Upper lobe of left lung (tissue), 6 donors: ENCODE results near the gene VWA5B2. TPM values are rescaled to one million over a fixed set of nuclear protein-coding genes. Genes with fewer than 3 reads are reported as not detected.
A peak's percentile ranks its signal among the peaks of the same experiment; 100 is the strongest.

Source experiments
- ATAC-seq, 2 donors: fragments of 200-7000 bp; cut with Tn5 transposase; one replicate each; pipeline ENCODE4 v1.9.1; 2022; ENCODE audit warnings: mild to moderate bottlenecking in 2 of 2, moderate library complexity in 2 of 2; ENCODE audit not compliant: low FRiP score in 2 of 2
- DNase-seq, 2 donors: peaks; one replicate each; pipeline ENCODE4 v3.0.0-alpha.2; 2019 to 2020
- H3K27ac ChIP-seq, 4 donors: fragments of 200-600 bp; sonication (generic); one replicate each; pipeline ENCODE4 v1.5.1; 2016 to 2019
- H3K27me3 ChIP-seq, 4 donors: fragments of 200-600 bp; sonication (generic); one replicate each; pipeline ENCODE4 v1.5.1; 2017 to 2019
- H3K36me3 ChIP-seq, 4 donors: fragments of 200-600 bp; sonication (generic); one replicate each; pipeline ENCODE4 v1.5.1; 2016 to 2019
- H3K4me1 ChIP-seq, 4 donors: fragments of 200-600 bp; sonication (generic); one replicate each; pipeline ENCODE4 v1.5.1; 2018 to 2019
- H3K4me3 ChIP-seq, 4 donors: fragments of 200-600 bp; sonication (generic); one replicate each; pipeline ENCODE4 v1.5.1; 2017 to 2019; ENCODE audit warnings: mild to moderate bottlenecking in 2 of 4, moderate library complexity in 1 of 4
- H3K9me3 ChIP-seq, 4 donors: fragments of 200-600 bp; sonication (generic); one replicate each; pipeline ENCODE4 v1.5.1; 2018 to 2019
- CTCF ChIP-seq, 6 experiments: fragments of 450-650 bp in 4 of 6; fragments of 200-600 bp in 2 of 6; sonication (generic) in 2 of 6; IDR thresholded peaks; one replicate each; pipeline ENCODE4 v1.5.1; 2016 to 2019; ENCODE audit warnings: antibody characterized with exemption in 6 of 6
- EP300 ChIP-seq, 4 donors: sonication (generic); formaldehyde crosslinking; IDR thresholded peaks; one replicate each; pipeline ENCODE4 v1.5.1; 2017; ENCODE audit warnings: antibody characterized with exemption in 4 of 4, control low read depth in 2 of 4
- POLR2A ChIP-seq, 4 donors: fragments of 450-650 bp; IDR thresholded peaks; one replicate each; pipeline ENCODE4 v1.5.1; 2016 to 2017; ENCODE audit warnings: antibody characterized with exemption in 4 of 4, mild to moderate bottlenecking in 2 of 4
- POLR2AphosphoS5 ChIP-seq, 2 donors: sonication (generic); formaldehyde crosslinking; IDR thresholded peaks; one replicate each; pipeline ENCODE4 v1.5.1; 2017; ENCODE audit warnings: antibody characterized with exemption in 2 of 2
- WGBS, 2 donors: methylation state at CpG; one replicate each; pipeline ENCODE4 v1.1.5; 2017 to 2018; 5-methylcytosine and 5-hydroxymethylcytosine counted together
- total RNA-seq, 6 donors: library from RNA; depleted of rRNA in 4 of 6; stranded (reverse); fragments of >200 nt in 4 of 6; gene quantifications; one replicate each; pipeline versions ENCODE4 v1.1.0 to v1.2.1, GENCODE V29; 2016 to 2021
- donor health status: DM: no; HTN: no; CAD: no; lungs with moderate emphysema.
- donor health status: DM: no; HTN: yes; CAD: no; lungs with severe emphysema.

Gene VWA5B2
- total RNA-seq, 6 donors from 2014 or later, result 0.17 to 1.2 (median 0.51) TPM; not detected in 1

GRCh38 chr3:184184546-184185230, 44.7 kb upstream of the VWA5B2 start:
- H3K9me3 ChIP-seq, result no peaks in the 10 kb centered on the region
- H3K27ac ChIP-seq, result peak overlapping the region in 3 of 4 donors; percentile 86 to 91 (median 86)
- WGBS, 2 donors, result 93 to 97% methylated on average over 18 of the region's 18 CpGs
- DNase-seq (no peak), ATAC-seq (no peak)
- TF ChIP-seq EP300 (IDR thresholded peaks at IDR 0.05), result no peak
- no peak for TF ChIP-seq POLR2A (IDR thresholded peaks at IDR 0.05)
- no peak for TF ChIP-seq POLR2AphosphoS5 (IDR thresholded peaks at IDR 0.05)
- TF ChIP-seq CTCF (IDR thresholded peaks at IDR 0.05), result no peak
- H3K36me3 ChIP-seq, result peaks cover 44 to 71% (median 65%) of the 10 kb centered on the region in 4 donors
- H3K4me1 ChIP-seq, result peaks cover 16 to 28% (median 22%) of the 10 kb centered on the region in 4 donors
- H3K4me3 ChIP-seq, result no peak overlapping the region
- no peaks in the 10 kb centered on the region for H3K27me3 ChIP-seq

- WGBS, 2 donors, result 5 to 11% methylated on average over 24 to 38 of the region's 55 CpGs
- TF ChIP-seq EP300 (IDR thresholded peaks at IDR 0.05) (peak in 1 of 4 donors; percentile 38), CTCF (IDR thresholded peaks at IDR 0.05) (peak in 1 of 6 experiments; percentile 33), POLR2AphosphoS5 (IDR thresholded peaks at IDR 0.05) (peak in 1 of 2 donors; percentile 84), POLR2A (IDR thresholded peaks at IDR 0.05) (no peak)
Measured at GRCh38 chr3:184185461-184186183, 43.8 kb upstream of the VWA5B2 start.

GRCh38 chr3:184186184-184186901, 43.0 kb upstream of the VWA5B2 start, which contains the start of gene ABCF3:
ABCF3 (plus strand) TSS chr3:184186199; CDS start chr3:184186208, 9 bp downstream.
- Histone ChIP-seq H3K4me1 (peaks cover 16 to 28% (median 20%) of the 10 kb centered on the region in 4 donors), H3K4me3 (peak within 1 kb of the TSS; percentile 68 to 95 (median 78)), H3K27me3 (no peaks in the 10 kb centered on the region), H3K36me3 (peaks cover 41 to 71% (median 63%) of the 10 kb centered on the region in 4 donors), H3K27ac (peak within 1 kb of the TSS; percentile 83 to 91 (median 86)), H3K9me3 (no peaks in the 10 kb centered on the region)
- 0 to 1% methylated on average over 16 to 45 of the region's 45 CpGs for WGBS, 2 donors
- ATAC-seq (peak; percentile 42 to 47), DNase-seq (peak; percentile 35 to 86)
- TF ChIP-seq POLR2A (IDR thresholded peaks at IDR 0.05) (peak in 3 of 4 donors; percentile 61 to 76 (median 62)), CTCF (IDR thresholded peaks at IDR 0.05) (no peak), EP300 (IDR thresholded peaks at IDR 0.05) (no peak), POLR2AphosphoS5 (IDR thresholded peaks at IDR 0.05) (peak; percentile 73 to 81)

More at GRCh38 chr3:184185461-184186183, 43.8 kb upstream of the VWA5B2 start:
- Histone ChIP-seq H3K4me3 (peak overlapping the region; percentile 68 to 95 (median 78)), H3K4me1 (peaks cover 16 to 28% (median 20%) of the 10 kb centered on the region in 4 donors), H3K36me3 (peaks cover 43 to 71% (median 63%) of the 10 kb centered on the region in 4 donors), H3K27me3 (no peaks in the 10 kb centered on the region), H3K9me3 (no peaks in the 10 kb centered on the region), H3K27ac (peak overlapping the region; percentile 83 to 91 (median 86))
- ATAC-seq (peak; percentile 98), DNase-seq (peak; percentile 99 to 100)

- Histone ChIP-seq H3K9me3 (no peaks in the 10 kb centered on the region), H3K4me1 (peaks cover 16 to 28% (median 20%) of the 10 kb centered on the region in 4 donors), H3K36me3 (peaks cover 41 to 71% (median 63%) of the 10 kb centered on the region in 4 donors), H3K27me3 (no peaks in the 10 kb centered on the region), H3K27ac (peak overlapping the region; percentile 83 to 91 (median 86)), H3K4me3 (peak overlapping the region; percentile 68 to 95 (median 78))
- ATAC-seq (no peak), DNase-seq (no peak)
- 14 to 17% methylated on average over 2 to 3 of the region's 3 CpGs for WGBS, 2 donors
- TF ChIP-seq CTCF (IDR thresholded peaks at IDR 0.05), result no peak
- TF ChIP-seq EP300 (IDR thresholded peaks at IDR 0.05), result no peak
- TF ChIP-seq POLR2A (IDR thresholded peaks at IDR 0.05), result no peak
- no peak for TF ChIP-seq POLR2AphosphoS5 (IDR thresholded peaks at IDR 0.05)
Measured at GRCh38 chr3:184186902-184187207, 42.5 kb upstream of the VWA5B2 start.
